ENCODE results near the gene GTPBP2.

GTPBP2 gene

GRCh38 chr6:43673444-43674084 is 44.5 kb upstream of the GTPBP2 start:
- no peak for TF ChIP-seq CTCF (IDR thresholded peaks at IDR 0.05; ENCODE audit: borderline replicate concordance, insufficient read depth, low read depth, low read length)
- H3K4me3 ChIP-seq (ENCODE audit: low read depth, low read length) = no peak overlapping the region

- no peak overlapping the region for H3K4me3 ChIP-seq (ENCODE audit: low read depth, low read length)
- no peak for TF ChIP-seq CTCF (IDR thresholded peaks at IDR 0.05; ENCODE audit: borderline replicate concordance, insufficient read depth, low read depth, low read length)
Observed at GRCh38 chr6:43671801-43672690, 43.0 kb upstream of the GTPBP2 start.

- no peak for TF ChIP-seq CTCF (IDR thresholded peaks at IDR 0.05; ENCODE audit: borderline replicate concordance, insufficient read depth, low read depth, low read length)
- no peak overlapping the region for H3K4me3 ChIP-seq (ENCODE audit: low read depth, low read length)
Observed at GRCh38 chr6:43671011-43671800, 42.1 kb upstream of the GTPBP2 start.

GRCh38 chr6:43670623-43670986 is 41.5 kb upstream of the GTPBP2 start:
- no peak for TF ChIP-seq CTCF (IDR thresholded peaks at IDR 0.05; ENCODE audit: borderline replicate concordance, insufficient read depth, low read depth, low read length)
- no peak overlapping the region for H3K4me3 ChIP-seq (ENCODE audit: low read depth, low read length)

GRCh38 chr6:43669922-43670622 is 41.0 kb upstream of the GTPBP2 start:
- H3K4me3 ChIP-seq (ENCODE audit: low read depth, low read length) = no peak overlapping the region
- no peak for TF ChIP-seq CTCF (IDR thresholded peaks at IDR 0.05; ENCODE audit: borderline replicate concordance, insufficient read depth, low read depth, low read length)

- no peak overlapping the region for H3K4me3 ChIP-seq (ENCODE audit: low read depth, low read length)
- TF ChIP-seq CTCF (IDR thresholded peaks at IDR 0.05; ENCODE audit: borderline replicate concordance, insufficient read depth, low read depth, low read length) = no peak
Observed at GRCh38 chr6:43669050-43669921, 40.2 kb upstream of the GTPBP2 start.
